GM21423 (cell line): ENCODE results near the gene TBC1D8.

Experiments used
- ATAC-seq: cut with Tn5 transposase; IDR thresholded peaks from one replicate; pipeline ENCODE4 v1.9.1; 2021; ENCODE audit warnings: mild to moderate bottlenecking, moderate library complexity; ENCODE audit not compliant: unreplicated experiment

Gene TBC1D8

GRCh38 chr2:101037161-101037755 lies 113.9 kb downstream of the TBC1D8 start:
- ATAC-seq, result no peak

- ATAC-seq, result no peak
Observed at GRCh38 chr2:101036562-101036961, 114.6 kb downstream of the TBC1D8 start.

DNA sequence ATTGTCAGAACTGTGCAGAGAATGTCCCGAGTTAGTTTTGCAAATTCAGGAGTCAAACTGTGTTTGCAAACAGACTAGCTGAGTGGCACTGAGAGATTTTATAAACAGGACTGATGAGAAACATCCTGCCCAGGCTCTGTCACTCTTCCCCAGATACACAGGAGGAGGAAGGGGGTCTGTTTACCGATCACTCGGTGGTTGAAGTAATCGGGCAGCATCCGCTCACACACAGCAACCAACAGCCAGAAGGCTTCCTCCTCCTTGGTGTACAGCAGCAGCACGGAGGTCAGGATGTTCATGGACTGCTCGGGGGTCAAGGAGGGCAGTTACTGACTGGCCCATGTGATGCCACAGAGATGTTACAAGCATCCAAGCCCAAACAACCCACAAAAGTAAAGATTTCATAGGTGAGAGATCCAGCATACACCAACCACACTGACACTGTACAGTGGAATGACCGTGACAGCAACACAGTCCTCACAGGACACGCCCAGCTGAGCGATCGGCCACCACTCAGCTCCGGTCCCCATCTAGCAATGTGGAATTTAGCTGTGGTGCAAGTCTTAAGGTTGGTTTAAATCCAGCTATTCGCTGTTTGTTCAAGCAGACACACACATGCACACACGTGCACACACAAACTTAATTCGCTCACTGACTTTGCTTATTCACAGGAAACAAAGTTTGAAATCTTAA lies 119.0 kb downstream of the TBC1D8 start:
- ATAC-seq, result no peak

DNA sequence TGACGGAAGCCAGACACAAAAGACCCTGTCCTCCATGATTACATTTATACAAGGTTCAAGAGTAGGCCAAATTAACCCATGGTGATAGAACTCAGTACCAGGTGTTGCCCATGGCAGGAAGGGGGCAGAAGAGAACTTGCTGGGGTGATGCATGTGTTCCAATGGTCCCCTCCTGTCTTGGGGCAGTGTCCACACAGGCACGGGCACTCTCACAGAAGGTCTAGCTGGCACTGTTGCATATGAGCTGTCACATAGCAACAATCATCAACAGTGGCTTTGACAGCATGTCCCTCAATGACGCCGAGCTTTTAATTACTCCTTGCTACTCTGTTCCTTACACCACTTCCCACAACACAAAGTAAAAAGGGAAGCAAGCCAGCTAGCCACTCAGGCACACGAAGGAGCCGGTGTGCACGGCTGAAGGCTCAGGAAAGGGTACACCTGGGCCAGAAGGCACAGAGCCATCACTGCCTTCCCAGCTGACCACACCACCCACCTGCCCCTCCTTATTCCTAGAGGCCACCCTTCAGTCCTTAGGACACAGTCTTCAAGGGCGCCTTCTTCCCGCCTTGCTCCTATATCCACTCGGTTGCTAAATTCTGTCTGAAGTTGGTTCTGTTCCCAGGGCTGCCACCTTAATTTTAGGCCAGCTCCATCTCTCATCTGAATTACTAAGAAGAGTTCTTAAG lies 120.2 kb downstream of the TBC1D8 start:
- no peak for ATAC-seq

DNA sequence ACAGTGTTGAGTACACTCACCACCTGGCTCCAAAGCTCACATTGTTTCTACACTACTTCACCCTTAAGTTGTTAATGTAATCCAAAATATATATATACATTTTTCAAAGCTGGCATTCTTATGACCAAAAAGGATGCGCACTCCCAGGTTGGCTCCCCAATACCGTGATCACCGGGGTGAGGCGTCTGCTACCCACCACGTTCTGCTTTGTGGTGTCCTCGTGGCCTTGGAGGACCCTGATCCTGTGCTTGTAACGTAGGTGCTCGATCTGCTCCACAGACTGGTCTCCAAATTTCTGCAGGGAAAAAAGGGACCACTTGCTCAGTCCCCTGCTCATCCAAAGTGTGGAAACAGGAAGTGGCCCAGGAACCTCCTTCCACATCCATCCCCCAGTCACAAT lies 123.3 kb downstream of the TBC1D8 start:
- ATAC-seq, result no peak

DNA sequence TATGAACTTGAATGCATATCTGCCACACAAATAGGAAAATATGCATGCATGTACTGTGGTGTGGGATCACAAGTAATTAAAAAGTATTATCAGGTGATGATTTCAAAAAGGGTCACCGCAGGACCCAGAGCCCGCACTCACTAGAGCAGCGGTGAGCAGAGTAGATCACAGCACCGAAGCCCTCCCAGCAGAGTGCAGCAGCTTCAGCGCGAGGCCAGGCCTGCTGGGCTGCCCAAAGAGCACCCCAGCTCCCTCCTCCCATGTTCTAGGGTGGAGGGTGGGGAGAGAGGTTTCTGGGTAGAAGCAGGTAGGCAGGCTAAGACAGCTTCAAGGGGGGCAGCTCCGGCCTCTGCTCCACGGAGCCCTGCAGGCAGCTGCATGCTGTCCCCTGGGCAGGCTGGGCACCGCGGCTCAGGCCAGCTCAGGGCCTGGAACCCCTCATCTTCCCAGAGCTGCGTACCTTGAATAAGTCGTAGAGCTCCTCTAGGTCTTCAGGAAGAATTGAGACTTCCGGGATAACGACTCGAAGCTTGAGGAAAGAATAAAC lies 124.2 kb downstream of the TBC1D8 start:
- ATAC-seq, result no peak

DNA sequence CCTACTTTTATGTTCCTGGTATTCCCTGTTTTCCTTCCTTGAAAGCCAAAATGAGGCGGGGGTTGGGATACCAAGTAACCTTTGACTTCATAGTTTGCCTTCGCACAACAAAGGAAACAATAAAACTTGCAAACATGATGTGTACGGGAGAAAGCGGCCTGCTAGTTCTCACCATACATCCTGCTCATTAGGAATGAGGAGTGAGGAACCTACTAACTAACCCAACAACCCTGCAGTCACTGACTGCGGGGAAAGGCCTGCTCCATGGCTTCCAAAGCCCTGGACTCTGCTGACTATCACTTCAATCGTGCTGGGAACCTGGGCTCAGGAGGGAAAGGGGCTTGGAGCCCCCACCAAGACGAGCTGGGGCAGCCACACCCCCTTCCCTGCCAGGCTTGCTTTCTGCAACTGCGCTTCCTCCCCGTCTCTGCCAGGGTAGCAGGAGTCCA lies 124.9 kb downstream of the TBC1D8 start:
- ATAC-seq, result no peak

DNA sequence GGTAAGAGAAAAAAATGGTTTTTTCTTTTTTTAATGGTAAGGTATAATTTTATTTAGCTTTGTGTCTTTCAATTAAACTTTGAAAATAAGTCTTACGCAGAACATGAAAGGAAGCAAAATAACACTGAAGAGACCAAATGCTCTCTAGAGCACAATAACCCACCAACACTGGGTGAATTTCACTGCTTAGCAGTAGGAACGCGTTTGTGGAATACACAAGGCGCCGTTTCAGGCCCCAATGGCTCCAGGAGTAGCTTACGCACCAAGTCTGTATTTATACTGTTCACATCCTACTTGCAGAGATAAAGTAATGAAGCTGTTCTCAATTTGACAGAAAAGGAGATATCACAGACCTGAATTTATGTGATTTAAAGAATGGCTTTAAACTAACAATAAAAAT lies 125.6 kb downstream of the TBC1D8 start:
- ATAC-seq, result no peak

DNA sequence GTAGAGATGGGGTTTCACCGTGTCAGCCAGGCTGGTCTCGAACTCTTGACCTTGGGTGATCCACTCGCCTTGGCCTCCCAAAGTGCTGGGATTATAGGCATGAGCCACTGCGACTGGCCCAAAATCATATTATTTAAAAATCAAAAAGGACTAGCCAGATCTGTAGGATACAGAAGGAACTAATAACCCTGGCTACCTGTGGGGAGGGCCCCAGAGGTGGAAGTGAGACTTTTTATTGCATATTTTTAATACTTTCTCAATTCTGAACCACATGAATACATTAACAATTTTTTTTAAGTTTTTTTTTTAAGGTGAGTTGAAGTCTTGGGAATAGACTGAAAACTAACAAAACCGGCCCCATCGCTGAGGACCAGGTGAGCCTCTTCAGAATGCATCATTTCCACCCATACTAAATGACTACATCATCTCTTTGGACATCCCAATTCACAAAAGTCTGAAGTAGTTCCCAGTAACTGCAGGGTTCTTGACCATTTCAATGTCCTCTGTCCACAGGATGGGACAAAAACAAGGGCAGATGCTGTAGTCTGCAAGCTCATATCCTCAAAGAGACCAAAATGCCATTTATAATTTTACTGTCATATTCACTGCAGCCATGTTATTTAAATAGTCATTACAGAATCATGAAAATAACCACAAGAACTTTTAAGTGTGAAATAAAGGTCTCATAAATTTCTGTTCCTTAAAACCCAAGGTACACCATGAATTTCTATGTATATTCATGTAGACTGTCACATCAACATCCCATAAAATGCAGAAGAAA lies 127.7 kb downstream of the TBC1D8 start:
- ATAC-seq, result no peak

GRCh38 chr2:101022221-101022620 lies 129.0 kb downstream of the TBC1D8 start:
- no peak for ATAC-seq

DNA sequence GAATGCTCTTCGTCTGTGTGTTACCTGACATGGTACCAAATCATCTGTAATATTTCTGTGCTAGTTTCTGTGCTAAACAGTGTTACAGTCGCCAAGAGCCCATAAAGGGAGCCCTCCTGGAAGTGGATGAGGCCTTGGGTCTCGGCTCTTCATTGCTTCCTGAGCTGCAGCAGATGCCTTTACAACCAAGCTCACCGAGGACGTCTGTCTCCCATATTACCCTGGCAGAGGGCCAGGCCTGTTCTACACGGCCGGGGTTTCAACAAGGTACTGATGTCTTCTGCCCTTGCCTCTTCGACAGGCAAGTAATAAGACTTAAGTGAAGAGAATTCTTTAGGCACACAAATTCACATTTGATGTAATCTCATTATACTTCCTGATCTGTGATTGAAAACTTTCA lies 132.2 kb downstream of the TBC1D8 start:
- ATAC-seq, result no peak

DNA sequence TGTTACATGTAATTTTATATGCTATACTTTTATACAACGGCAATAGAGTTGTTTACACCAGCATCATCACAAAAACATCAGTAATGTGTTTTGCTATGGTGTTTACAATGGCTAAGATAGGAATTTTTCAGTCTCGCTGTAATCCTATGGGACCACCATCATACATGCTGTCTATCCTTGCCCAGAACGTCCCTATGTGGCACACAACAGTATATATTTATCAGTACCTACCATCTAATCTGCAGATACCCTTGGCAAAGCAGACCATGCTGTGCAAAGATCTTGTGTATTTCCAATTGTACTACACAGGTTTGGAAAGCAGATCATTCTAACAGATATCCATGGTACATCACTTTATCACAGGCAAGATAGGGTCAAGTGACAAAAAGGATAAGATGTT lies 133.8 kb downstream of the TBC1D8 start:
- ATAC-seq, result no peak

GRCh38 chr2:101014264-101014857 lies 136.8 kb downstream of the TBC1D8 start:
- ATAC-seq, result no peak

- no peak for ATAC-seq
Observed at GRCh38 chr2:101012706-101013181, 138.4 kb downstream of the TBC1D8 start.

- ATAC-seq, result peak; percentile 73
Observed at GRCh38 chr2:101012054-101012705, 139.0 kb downstream of the TBC1D8 start.

- no peak for ATAC-seq
Observed at GRCh38 chr2:101011152-101011551, 140.0 kb downstream of the TBC1D8 start.

GRCh38 chr2:101007415-101008345 lies 143.5 kb downstream of the TBC1D8 start:
- ATAC-seq, result no peak

GRCh38 chr2:101006065-101006715 lies 145.0 kb downstream of the TBC1D8 start:
- ATAC-seq, result no peak
